ENCODE data around the gene F11R.

DNA sequence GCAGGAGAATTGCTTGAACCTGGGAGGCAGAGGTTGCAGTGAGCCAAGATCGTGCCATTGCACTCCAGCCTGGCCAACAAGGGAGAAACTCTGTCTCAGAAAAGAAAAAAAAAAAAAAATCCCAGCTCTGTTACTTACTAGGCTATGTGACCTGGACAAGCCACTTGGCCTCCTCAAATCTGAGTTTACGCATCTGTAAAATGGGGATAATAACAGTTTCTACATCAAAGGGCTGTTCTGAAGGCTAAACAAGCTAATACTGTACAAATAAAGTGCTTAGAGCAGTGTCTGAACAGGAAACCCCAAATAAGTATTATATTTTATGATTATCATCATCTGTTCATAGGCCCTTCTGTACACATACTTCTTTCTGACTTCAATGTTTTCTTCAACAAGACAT is 13.6 kb downstream of the F11R start:
- TF ChIP-seq REST (IDR thresholded peaks at IDR 0.05; ENCODE audit: insufficient replicate concordance, low read depth) (no peak), POLR2AphosphoS5 (IDR thresholded peaks at IDR 0.05; ENCODE audit: low read depth) (no peak)
- TF ChIP-seq, protein P1, sequence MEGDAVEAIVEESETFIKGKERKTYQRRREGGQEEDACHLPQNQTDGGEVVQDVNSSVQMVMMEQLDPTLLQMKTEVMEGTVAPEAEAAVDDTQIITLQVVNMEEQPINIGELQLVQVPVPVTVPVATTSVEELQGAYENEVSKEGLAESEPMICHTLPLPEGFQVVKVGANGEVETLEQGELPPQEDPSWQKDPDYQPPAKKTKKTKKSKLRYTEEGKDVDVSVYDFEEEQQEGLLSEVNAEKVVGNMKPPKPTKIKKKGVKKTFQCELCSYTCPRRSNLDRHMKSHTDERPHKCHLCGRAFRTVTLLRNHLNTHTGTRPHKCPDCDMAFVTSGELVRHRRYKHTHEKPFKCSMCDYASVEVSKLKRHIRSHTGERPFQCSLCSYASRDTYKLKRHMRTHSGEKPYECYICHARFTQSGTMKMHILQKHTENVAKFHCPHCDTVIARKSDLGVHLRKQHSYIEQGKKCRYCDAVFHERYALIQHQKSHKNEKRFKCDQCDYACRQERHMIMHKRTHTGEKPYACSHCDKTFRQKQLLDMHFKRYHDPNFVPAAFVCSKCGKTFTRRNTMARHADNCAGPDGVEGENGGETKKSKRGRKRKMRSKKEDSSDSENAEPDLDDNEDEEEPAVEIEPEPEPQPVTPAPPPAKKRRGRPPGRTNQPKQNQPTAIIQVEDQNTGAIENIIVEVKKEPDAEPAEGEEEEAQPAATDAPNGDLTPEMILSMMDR (IDR thresholded peaks at IDR 0.05; ENCODE audit: insufficient read depth, low read length) = no peak
